Activated T-cell treated with anti-CD3 and anti-CD28 coated beads for 48 hours (primary cell): ENCODE results near the gene RAB3C.

Source experiments
- DNase-seq: peaks from one replicate; pipeline ENCODE4 v3.0.0-alpha.2; 2020; ENCODE audit warnings: low read depth

Gene RAB3C

DNA sequence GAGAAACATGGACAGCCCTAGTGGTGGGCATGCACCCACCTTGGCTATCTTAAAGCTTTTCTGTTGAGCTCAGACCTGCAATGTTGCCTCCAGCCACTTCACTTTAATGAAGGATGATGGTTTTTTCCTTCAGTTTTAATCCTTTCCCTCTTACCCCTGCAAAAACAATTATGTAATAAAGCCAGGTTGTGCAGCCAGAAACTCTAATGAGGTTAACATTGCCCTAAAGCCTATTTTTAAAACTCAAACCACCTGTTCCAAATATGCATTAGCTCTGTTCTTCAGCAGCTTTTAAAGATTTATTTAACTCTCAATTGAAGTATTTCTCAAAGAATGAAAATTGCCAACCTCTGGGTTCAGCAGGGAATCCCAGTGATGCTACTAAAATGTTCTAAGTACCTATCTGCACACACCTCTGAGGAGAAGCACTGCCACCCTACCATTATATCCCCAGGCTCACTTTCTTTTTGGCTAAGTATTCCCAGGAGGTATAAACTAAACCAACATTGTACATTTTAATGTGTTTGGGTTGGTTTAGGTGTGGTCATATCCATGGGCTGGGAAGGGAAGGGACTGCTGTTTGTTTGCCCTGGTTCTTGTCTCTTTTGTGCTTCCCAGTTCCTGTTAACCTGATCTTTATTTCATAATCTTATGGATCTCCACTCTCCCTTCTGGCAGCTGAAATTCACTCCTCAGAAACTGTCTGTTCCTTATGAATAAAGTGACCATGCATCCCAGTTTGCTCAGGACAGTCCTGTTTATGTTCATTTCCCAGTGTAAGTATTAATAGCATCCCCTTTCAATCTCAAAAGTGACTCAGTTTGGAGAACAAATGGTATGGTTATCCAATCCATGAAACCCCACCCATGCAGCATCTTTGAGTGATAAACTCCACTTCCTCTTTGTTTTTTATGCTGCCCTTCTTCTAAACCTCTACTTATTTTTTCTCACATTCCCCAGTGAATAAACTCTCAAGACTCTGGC is 251.7 kb downstream of the RAB3C start:
- DNase-seq, result no peak

GRCh38 chr5:58836351-58836750 is 253.5 kb downstream of the RAB3C start:
- DNase-seq, result no peak

DNA sequence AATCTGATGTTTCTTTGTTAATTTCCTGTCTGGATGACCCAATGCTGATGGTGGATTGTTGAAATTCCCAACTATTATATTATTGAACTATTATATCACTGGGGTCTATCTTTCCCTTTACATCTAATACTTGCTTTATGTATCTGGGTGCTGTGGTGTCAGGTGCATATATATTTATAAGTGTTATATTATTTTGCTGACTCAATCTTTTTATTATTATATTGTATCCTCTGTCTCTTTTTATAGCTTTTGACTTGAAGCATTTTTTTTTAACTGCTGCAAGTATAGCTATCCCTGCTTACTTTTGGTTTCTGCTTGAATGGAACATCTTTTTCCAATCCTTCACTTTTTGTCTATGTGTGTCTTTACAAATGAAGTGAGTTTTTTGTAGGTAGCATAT is 255.9 kb downstream of the RAB3C start:
- no peak for DNase-seq

DNA sequence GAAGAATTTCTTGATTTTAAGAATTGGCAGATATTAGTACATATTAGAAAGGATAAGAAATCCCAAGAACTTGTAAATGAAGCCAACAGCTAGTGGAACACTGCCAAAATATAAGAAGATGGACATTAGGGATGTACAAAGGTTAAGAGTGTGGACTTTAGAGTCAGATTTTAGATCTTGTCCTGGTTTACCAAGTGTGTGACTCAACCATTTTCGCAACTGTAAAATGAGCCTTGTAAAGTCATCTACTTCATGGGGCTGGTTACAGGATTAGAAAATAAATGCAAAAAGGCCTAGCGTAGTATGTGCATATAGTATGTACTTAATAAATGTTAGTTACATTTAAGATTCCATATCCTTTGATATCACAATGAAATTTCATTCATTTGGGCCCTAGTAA is 260.0 kb downstream of the RAB3C start:
- DNase-seq, result no peak

GRCh38 chr5:58844395-58844794 is 261.5 kb downstream of the RAB3C start:
- no peak for DNase-seq

GRCh38 chr5:58847041-58847440 is 264.2 kb downstream of the RAB3C start:
- no peak for DNase-seq

DNA sequence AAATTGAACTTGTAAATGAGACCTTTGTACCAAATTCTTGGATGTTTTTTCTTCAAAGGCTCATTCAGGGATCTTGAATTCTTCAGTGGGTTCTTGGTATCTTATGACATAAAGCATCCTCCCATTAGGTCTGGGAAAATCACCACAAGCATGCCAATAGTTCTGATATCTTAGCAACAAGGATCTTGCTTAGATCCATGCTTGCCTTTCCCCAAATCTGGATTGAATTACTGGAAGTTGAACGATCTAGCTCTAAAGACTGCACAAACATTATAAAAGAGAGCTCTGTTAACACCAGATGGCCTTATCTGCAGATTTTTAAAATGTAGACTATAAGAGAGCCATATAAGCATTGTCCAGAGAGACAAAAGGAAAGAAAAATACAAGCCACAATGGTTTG is 266.3 kb downstream of the RAB3C start:
- no peak for DNase-seq

DNA sequence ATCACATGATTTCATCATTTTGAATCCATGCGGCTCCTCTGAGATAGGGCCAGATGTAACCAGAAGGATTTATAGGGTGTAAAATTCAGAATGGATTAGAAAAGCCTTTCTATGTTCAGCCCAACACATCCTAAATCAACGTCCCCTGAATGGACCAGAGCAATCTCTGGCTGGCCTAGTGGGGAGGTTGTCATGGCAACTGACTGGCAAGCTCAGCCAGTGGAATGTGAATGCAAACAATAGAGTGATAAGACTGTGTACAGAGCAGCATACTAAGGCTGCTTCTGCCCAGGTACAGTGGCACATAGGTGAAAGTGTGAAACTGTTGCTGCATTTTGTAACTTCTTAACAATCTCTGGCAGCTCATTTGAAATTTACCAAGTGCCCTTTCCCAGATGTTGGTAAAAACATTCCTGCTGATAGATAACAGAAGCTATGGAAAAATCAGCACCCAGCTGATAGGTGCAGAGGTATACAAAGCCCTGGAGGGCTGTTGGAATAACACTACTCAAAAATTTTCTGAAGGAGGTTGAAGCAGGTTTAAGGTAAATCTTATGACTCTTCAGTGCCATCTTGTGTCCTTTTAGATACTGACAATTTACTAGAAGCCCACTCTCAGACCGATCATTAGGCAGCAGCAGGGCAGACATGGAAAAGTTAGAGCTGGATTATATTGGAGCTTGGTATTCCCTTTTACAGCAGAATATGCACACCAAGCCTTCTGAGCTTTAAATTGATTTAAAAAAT is 267.2 kb downstream of the RAB3C start:
- no peak for DNase-seq

DNA sequence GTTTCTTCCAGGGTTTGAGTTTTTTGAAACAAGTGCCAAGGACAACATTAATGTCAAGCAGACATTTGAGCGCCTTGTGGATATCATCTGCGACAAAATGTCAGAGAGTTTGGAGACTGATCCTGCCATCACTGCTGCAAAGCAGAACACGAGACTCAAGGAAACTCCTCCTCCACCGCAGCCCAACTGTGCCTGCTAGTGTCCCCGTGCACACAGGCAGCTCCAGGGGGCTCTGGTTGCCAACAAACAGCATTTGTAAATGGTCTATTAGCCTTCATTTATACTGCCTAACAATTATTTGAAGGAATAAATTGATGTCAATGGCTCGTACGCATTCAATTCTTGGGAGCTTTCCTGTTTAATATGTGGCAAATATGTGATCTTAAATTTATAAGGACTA is 268.3 kb downstream of the RAB3C start:
- no peak for DNase-seq

GRCh38 chr5:58851571-58851970 is 268.7 kb downstream of the RAB3C start:
- no peak for DNase-seq

DNA sequence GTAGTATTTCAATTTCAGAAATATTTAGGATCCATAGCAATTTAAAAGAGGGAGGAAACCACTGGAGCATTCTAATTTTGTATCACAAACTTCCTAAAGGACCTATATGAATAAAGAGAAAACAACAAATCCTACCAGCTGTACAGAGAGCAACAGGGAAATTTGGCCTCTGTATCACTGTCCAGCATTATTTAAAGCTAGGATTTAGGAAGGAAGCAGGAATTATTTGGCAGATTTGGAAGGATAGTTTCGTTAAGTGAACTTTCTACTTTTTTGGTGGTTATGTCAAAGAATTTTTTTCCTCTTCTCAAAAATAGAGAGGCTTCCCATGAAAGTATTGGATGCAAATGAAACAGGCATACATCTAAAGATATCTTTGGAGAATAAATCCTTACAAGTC is 269.7 kb downstream of the RAB3C start:
- no peak for DNase-seq

- DNase-seq, result no peak
Measured at GRCh38 chr5:58854441-58854840, 271.6 kb downstream of the RAB3C start.

DNA sequence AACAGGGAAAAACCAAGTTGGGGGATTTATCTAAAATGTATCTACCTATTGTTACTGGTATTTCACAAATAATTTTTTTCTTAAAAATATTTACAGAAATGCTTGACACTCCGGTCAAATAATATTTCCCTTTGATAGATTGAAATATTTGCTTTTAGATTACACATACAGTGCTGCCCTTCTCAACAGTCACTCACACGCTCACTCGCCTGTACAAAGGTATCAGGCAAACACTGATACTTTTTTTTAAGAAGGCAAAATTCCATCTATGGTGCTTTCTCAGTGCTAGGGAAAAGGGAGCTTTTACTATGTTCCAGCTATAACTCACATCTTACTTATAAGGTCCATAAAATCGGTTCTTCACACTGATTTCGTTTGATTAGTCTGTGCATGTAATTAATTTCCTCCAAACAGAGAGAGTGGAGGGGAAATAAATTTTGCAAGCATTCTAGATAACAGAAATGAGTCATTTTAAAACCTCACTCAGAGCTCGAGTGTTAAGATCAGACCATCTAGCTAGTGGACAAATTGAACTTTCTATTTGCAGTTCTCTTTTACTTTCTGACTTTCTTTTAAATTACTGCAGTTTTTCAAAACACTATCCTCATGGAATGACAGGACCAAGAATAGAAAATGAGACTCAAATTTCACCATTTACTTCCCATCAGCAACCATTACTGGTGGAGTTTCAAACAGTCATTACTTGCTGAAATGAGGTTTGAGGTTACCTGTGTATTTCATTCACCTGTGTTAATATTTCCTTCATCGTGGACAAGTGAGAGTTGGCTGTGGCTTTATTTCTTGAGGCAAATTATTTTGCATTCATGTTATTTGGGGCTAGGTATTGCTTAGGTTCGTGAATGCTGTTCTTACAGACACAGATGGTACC is 273.2 kb downstream of the RAB3C start:
- DNase-seq, result no peak

- no peak for DNase-seq
Measured at GRCh38 chr5:58857609-58858008, 274.7 kb downstream of the RAB3C start.

GRCh38 chr5:58860680-58861079 is 277.8 kb downstream of the RAB3C start:
- DNase-seq, result no peak

DNA sequence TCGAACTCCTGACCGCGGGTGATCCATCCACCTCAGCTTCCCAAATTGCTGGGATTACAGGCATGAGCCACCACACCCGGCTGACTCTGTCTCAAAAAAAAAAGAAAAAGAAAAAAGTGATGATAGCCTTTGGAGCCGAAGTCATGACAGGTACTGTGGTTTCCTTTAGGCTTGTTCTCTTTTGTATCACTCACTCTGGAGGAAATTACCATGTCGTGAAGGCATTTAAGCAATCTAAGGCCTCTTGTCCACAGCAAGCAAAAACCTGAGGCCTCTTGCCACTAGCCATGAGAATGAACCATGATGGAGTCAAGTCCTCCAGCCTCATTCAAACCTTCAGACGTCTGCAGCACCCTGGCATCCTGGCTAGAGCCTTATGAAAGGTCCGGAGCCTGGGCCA is 286.1 kb downstream of the RAB3C start:
- no peak for DNase-seq

DNA sequence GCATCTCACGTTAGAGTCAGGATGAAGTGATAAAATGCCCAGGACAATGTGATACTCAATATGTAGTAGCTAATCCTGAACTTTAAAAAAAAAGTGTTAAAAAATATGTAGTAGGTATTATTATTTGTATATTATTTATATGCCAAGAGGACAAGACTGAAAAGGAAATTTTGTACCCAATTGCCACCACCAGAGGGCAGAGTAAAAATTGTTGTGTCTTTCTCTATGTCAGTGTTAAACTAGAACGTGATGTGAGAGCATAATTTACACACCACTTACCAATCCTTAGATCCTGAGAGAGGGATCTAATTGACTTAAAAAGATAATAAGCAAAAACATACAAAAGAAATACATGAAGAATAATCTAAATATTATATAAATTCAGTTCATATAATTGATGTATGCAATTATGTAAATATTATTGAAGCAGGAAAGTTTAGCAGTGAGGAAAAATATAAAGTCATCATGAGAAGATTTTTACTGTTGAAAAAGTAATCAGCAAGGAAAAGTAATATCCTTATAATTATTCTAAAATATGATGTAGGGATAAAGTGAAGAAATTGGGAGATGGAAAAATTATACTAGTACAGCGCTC is 288.9 kb downstream of the RAB3C start:
- DNase-seq, result no peak

GRCh38 chr5:58872670-58873273 is 289.9 kb downstream of the RAB3C start:
- DNase-seq, result no peak

- DNase-seq, result no peak
Measured at GRCh38 chr5:58875599-58875998, 292.7 kb downstream of the RAB3C start.

DNA sequence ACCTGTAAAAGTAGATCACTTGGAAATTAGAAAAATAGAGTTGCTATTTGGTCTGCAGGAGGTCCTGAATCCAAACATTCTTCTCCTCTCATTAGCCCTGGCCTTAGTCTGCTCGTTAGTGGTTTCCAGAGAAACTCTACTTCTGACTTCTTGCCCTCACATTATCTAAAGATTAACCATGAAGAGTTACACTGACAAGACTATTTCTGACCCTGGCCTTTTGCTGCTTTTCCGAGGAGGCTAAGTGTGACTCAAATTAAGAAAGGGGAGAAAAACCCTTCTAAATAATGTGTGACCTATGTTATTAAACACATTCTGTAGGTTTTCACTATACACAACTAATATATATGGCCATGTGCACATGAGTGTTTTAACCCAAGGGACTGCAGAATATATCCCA is 302.4 kb downstream of the RAB3C start:
- DNase-seq, result no peak
